HEK293 (cell line): ENCODE data around the gene KCTD17.

Source experiments
- CTCF ChIA-PET: fragments of 350-600 bp; formaldehyde crosslinking; extraction: SDS; loops from one replicate; lab custom pipeline; 2021; ENCODE audit warnings: antibody characterized with exemption; lab: Yijun Ruan, JAX
- POLR2A ChIA-PET: fragments of 300-600 bp; formaldehyde crosslinking; extraction: SDS; loops from one replicate; lab custom pipeline; 2020; ENCODE audit warnings: antibody characterized with exemption, inconsistent platforms; lab: Yijun Ruan, JAX
- H3K27ac ChIP-seq: fragments of 200-500 bp; sonication (Bioruptor generic); 2 replicates; pipeline ENCODE4 v1.5.1; 2014; ENCODE audit warnings: low read depth, low read length, control low read depth, inconsistent platforms; ENCODE audit errors: extremely low read depth
- H3K36me3 ChIP-seq, 2 experiments: fragments of 200-500 bp in 1 of 2; sonication (Bioruptor generic) in 1 of 2; 1 replicate in 1 of 2; 2 replicates in 1 of 2; pipeline ENCODE4 v1.5.1; 2014 to 2017; ENCODE audit warnings: inconsistent platforms in 2 of 2, low read length in 2 of 2; ENCODE audit not compliant: control insufficient read depth in 2 of 2, insufficient read depth in 1 of 2
- H3K4me1 ChIP-seq: fragments of 200-500 bp; sonication (Bioruptor generic); 2 replicates; pipeline ENCODE4 v1.5.1; 2014; ENCODE audit warnings: mild to moderate bottlenecking, low read length, inconsistent platforms; ENCODE audit not compliant: control insufficient read depth, insufficient read depth
- H3K4me3 ChIP-seq: 2 replicates; pipeline ENCODE4 v1.5.1; 2011; ENCODE audit warnings: low read depth, mild to moderate bottlenecking, control low read depth, low read length, moderate library complexity
- H3K9me3 ChIP-seq: fragments of 200-500 bp; sonication (Bioruptor generic); 2 replicates; pipeline ENCODE4 v1.5.1; 2014; ENCODE audit warnings: low read depth, low read length, inconsistent platforms; ENCODE audit not compliant: control insufficient read depth, insufficient read depth
- GFI1B ChIP-seq: fragments of 450-650 bp; formaldehyde crosslinking; IDR thresholded peaks from 2 replicates; pipeline ENCODE4 v1.5.1; 2016; ENCODE audit warnings: missing biosample characterization, missing genetic modification characterization
- KLF9 ChIP-seq: fragments of 450-650 bp; formaldehyde crosslinking; IDR thresholded peaks from 2 replicates; pipeline ENCODE4 v1.5.1; 2016; ENCODE audit warnings: missing biosample characterization, missing genetic modification characterization, low read depth
- OVOL3 ChIP-seq: fragments of 450-650 bp; formaldehyde crosslinking; IDR thresholded peaks from 2 replicates; pipeline ENCODE4 v1.5.1; 2016; ENCODE audit warnings: missing biosample characterization, missing genetic modification characterization
- SALL2 ChIP-seq: fragments of 450-650 bp; formaldehyde crosslinking; IDR thresholded peaks from 2 replicates; pipeline ENCODE4 v1.5.0; 2017; ENCODE audit warnings: missing biosample characterization, mild to moderate bottlenecking, missing genetic modification characterization, borderline replicate concordance
- TRIM28 ChIP-seq: IDR thresholded peaks from 2 replicates; pipeline ENCODE4 v1.6.1; 2011; ENCODE audit warnings: low read length, control low read depth, borderline replicate concordance
- YY1 ChIP-seq: fragments of 450-650 bp; formaldehyde crosslinking; IDR thresholded peaks from 2 replicates; pipeline ENCODE4 v1.5.1; 2018; ENCODE audit warnings: missing biosample characterization, missing genetic modification characterization
- ZNF155 ChIP-seq: fragments of 450-650 bp; formaldehyde crosslinking; IDR thresholded peaks from 2 replicates; pipeline ENCODE4 v1.5.1; 2016; ENCODE audit warnings: missing biosample characterization, missing genetic modification characterization
- ZNF211 ChIP-seq: fragments of 450-650 bp; formaldehyde crosslinking; IDR thresholded peaks from 2 replicates; pipeline ENCODE4 v1.5.1; 2016; ENCODE audit warnings: low read depth, missing biosample characterization, missing genetic modification characterization
- ZNF223 ChIP-seq: fragments of 450-650 bp; formaldehyde crosslinking; IDR thresholded peaks from 2 replicates; pipeline ENCODE4 v1.5.1; 2016; ENCODE audit warnings: missing biosample characterization, missing genetic modification characterization
- ZNF239 ChIP-seq: fragments of 450-650 bp; formaldehyde crosslinking; IDR thresholded peaks from 2 replicates; pipeline ENCODE4 v1.5.1; 2016; ENCODE audit warnings: missing biosample characterization, missing genetic modification characterization
- ZNF366 ChIP-seq: fragments of 450-650 bp; formaldehyde crosslinking; conservative IDR thresholded peaks from 2 replicates; pipeline ENCODE4 v1.5.1; 2016; ENCODE audit warnings: missing biosample characterization, missing genetic modification characterization
- ZNF501 ChIP-seq: fragments of 450-650 bp; formaldehyde crosslinking; IDR thresholded peaks from 2 replicates; pipeline ENCODE4 v1.5.1; 2016; ENCODE audit warnings: missing biosample characterization, missing genetic modification characterization
- ZNF513 ChIP-seq: fragments of 450-650 bp; IDR thresholded peaks from 2 replicates; pipeline ENCODE4 v1.5.1; 2018; ENCODE audit warnings: missing biosample characterization, missing genetic modification characterization
- ZNF521 ChIP-seq: fragments of 450-650 bp; formaldehyde crosslinking; IDR thresholded peaks from 2 replicates; pipeline ENCODE4 v1.5.1; 2017; ENCODE audit warnings: missing biosample characterization, mild to moderate bottlenecking, missing genetic modification characterization
- ZNF549 ChIP-seq: fragments of 450-650 bp; IDR thresholded peaks from 2 replicates; pipeline ENCODE4 v1.5.1; 2018; ENCODE audit warnings: missing biosample characterization, missing genetic modification characterization, mild to moderate bottlenecking, inconsistent platforms, moderate library complexity
- ZNF596 ChIP-seq: fragments of 450-650 bp; IDR thresholded peaks from 2 replicates; pipeline ENCODE4 v1.5.0; 2018; ENCODE audit warnings: missing biosample characterization, mild to moderate bottlenecking, missing genetic modification characterization, moderate library complexity
- ZNF664 ChIP-seq: fragments of 450-650 bp; formaldehyde crosslinking; IDR thresholded peaks from 2 replicates; pipeline ENCODE4 v1.5.1; 2016; ENCODE audit warnings: missing biosample characterization, missing genetic modification characterization
- ZNF776 ChIP-seq: fragments of 450-650 bp; formaldehyde crosslinking; IDR thresholded peaks from 2 replicates; pipeline ENCODE4 v1.5.0; 2017; ENCODE audit warnings: missing biosample characterization, missing genetic modification characterization, borderline replicate concordance
- TF ChIP-seq, protein P1 (sequence below): fragments of 450-650 bp; formaldehyde crosslinking; IDR thresholded peaks from 2 replicates; pipeline ENCODE4 v1.5.1; 2016; ENCODE audit warnings: missing biosample characterization, missing genetic modification characterization, borderline replicate concordance
- TF ChIP-seq, protein P2 (sequence below): fragments of 450-650 bp; formaldehyde crosslinking; IDR thresholded peaks from 2 replicates; pipeline ENCODE4 v1.5.1; 2017; ENCODE audit warnings: missing biosample characterization, missing genetic modification characterization
- TF ChIP-seq, protein P3 (sequence below): fragments of 450-650 bp; formaldehyde crosslinking; conservative IDR thresholded peaks from 2 replicates; pipeline ENCODE4 v1.5.1; 2016; ENCODE audit warnings: low read depth, missing biosample characterization, missing genetic modification characterization

The KCTD17 gene

GRCh38 chr22:37049224-37049623 lies 2.3 kb upstream of the KCTD17 start:
- Histone ChIP-seq H3K9me3 (no peaks in the 10 kb centered on the region), H3K36me3 (peaks cover 0 to 15% of the 10 kb centered on the region in 2 experiments; a peak in 1 of 3 replicates), H3K4me3 (no peak overlapping the region), H3K27ac (no peak overlapping the region), H3K4me1 (peaks cover 5% of the 10 kb centered on the region; the same call in 1 of the 2 replicates)
- POLR2A ChIA-PET = no interaction called here
- peak; percentile 88 for TF ChIP-seq ZNF366
- TF ChIP-seq ZNF501 (tag by site-specific recombination) = no peak
- TF ChIP-seq SALL2 (tag by site-specific recombination) = no peak
- TF ChIP-seq ZNF776 = no peak
- CTCF ChIA-PET = interaction anchor here (0.6 to 1.3 kb wide), 2 partner anchors 11 to 73 kb away, joined by 3 read pairs; no protein-coding TSS in a partner anchor

GRCh38 chr22:37050913-37051312 lies 629 bp upstream of the KCTD17 start:
- no peak overlapping the region for H3K4me3 ChIP-seq
- peaks cover 0 to 31% of the 10 kb centered on the region in 2 experiments; a peak in 1 of 3 replicates for H3K36me3 ChIP-seq
- H3K9me3 ChIP-seq = no peaks in the 10 kb centered on the region
- peaks cover 5% of the 10 kb centered on the region; the same call in 1 of the 2 replicates for H3K4me1 ChIP-seq
- H3K27ac ChIP-seq = no peak overlapping the region
- ChIA-PET POLR2A (interaction anchor here (0.5 to 1.7 kb wide), 12 partner anchors 8 to 140 kb away, joined by 3 to 7 read pairs (median 3); partner anchors contain the start of gene TST), CTCF (interaction anchor here (0.7 to 1.5 kb wide), 5 partner anchors 8 to 255 kb away, joined by 3 to 6 read pairs (median 4); no protein-coding TSS in a partner anchor)
- TF ChIP-seq ZNF664 (tag by site-specific recombination) (no peak), ZNF155 (no peak), YY1 (tag by site-specific recombination) (no peak), ZNF521 (tag by site-specific recombination) (no peak), ZNF211 (tag by site-specific recombination) (no peak), ZNF223 (tag by site-specific recombination) (no peak)
- TF ChIP-seq, protein P1, sequence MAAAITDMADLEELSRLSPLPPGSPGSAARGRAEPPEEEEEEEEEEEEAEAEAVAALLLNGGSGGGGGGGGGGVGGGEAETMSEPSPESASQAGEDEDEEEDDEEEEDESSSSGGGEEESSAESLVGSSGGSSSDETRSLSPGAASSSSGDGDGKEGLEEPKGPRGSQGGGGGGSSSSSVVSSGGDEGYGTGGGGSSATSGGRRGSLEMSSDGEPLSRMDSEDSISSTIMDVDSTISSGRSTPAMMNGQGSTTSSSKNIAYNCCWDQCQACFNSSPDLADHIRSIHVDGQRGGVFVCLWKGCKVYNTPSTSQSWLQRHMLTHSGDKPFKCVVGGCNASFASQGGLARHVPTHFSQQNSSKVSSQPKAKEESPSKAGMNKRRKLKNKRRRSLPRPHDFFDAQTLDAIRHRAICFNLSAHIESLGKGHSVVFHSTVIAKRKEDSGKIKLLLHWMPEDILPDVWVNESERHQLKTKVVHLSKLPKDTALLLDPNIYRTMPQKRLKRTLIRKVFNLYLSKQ (tag by site-specific recombination) = no peak

GRCh38 chr22:37052386-37053309 lies 1.1 kb downstream of the KCTD17 start:
- POLR2A ChIA-PET = interaction anchor here (0.5 to 1.7 kb wide), 8 partner anchors 9 to 394 kb away, joined by 3 to 7 read pairs (median 4); partner anchors contain the start of gene TST
- no peak overlapping the region for H3K27ac ChIP-seq
- peaks cover 0 to 49% of the 10 kb centered on the region in 2 experiments; a peak in 1 of 3 replicates for H3K36me3 ChIP-seq
- H3K4me1 ChIP-seq = peaks cover 5% of the 10 kb centered on the region; the same call in 1 of the 2 replicates
- peak overlapping the region; percentile 73 for H3K4me3 ChIP-seq
- H3K9me3 ChIP-seq = no peaks in the 10 kb centered on the region
- CTCF ChIA-PET = interaction anchor here (1.5 kb wide), 1 partner anchor 147 kb away, joined by 6 read pairs; no protein-coding TSS in a partner anchor
- TF ChIP-seq ZNF513 (tag by site-specific recombination) (no peak), GFI1B (tag by site-specific recombination) (no peak), ZNF239 (tag by site-specific recombination) (no peak), KLF9 (tag by site-specific recombination) (no peak), OVOL3 (no peak), ZNF596 (tag by site-specific recombination) (no peak), ZNF549 (tag by site-specific recombination) (no peak), TRIM28 (no peak), ZNF664 (tag by site-specific recombination) (no peak)
- TF ChIP-seq, protein P2, sequence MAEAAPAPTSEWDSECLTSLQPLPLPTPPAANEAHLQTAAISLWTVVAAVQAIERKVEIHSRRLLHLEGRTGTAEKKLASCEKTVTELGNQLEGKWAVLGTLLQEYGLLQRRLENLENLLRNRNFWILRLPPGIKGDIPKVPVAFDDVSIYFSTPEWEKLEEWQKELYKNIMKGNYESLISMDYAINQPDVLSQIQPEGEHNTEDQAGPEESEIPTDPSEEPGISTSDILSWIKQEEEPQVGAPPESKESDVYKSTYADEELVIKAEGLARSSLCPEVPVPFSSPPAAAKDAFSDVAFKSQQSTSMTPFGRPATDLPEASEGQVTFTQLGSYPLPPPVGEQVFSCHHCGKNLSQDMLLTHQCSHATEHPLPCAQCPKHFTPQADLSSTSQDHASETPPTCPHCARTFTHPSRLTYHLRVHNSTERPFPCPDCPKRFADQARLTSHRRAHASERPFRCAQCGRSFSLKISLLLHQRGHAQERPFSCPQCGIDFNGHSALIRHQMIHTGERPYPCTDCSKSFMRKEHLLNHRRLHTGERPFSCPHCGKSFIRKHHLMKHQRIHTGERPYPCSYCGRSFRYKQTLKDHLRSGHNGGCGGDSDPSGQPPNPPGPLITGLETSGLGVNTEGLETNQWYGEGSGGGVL = no peak
- TF ChIP-seq, protein P3, sequence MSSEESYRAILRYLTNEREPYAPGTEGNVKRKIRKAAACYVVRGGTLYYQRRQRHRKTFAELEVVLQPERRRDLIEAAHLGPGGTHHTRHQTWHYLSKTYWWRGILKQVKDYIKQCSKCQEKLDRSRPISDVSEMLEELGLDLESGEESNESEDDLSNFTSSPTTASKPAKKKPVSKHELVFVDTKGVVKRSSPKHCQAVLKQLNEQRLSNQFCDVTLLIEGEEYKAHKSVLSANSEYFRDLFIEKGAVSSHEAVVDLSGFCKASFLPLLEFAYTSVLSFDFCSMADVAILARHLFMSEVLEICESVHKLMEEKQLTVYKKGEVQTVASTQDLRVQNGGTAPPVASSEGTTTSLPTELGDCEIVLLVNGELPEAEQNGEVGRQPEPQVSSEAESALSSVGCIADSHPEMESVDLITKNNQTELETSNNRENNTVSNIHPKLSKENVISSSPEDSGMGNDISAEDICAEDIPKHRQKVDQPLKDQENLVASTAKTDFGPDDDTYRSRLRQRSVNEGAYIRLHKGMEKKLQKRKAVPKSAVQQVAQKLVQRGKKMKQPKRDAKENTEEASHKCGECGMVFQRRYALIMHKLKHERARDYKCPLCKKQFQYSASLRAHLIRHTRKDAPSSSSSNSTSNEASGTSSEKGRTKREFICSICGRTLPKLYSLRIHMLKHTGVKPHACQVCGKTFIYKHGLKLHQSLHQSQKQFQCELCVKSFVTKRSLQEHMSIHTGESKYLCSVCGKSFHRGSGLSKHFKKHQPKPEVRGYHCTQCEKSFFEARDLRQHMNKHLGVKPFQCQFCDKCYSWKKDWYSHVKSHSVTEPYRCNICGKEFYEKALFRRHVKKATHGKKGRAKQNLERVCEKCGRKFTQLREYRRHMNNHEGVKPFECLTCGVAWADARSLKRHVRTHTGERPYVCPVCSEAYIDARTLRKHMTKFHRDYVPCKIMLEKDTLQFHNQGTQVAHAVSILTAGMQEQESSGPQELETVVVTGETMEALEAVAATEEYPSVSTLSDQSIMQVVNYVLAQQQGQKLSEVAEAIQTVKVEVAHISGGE = no peak
